Measurements from ENCODE around the gene RAPGEF4.

The RAPGEF4 gene

DNA sequence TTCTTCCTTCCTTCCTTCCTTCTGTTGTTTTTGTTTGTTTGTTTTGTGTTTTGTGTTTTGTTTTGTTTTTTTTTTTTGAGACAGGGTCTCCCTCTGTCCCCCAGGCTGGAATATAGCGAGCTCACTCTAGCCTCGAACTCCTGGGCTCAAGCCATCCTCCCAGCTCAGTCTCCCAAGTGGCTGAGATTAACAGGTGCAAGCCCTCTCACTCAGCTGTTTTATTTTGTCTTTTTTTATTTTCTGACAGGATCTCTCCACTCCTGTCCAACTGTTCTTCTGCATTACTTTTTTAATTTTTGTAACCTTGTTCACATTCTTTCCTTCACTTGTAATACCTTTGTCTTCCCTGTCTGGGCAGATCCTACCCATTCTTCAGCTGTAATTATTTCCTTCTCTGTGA, 363.6 kb downstream of the RAPGEF4 start:
- no peak for DNase-seq (ENCODE audit: low read depth)
- TF ChIP-seq, protein P1, sequence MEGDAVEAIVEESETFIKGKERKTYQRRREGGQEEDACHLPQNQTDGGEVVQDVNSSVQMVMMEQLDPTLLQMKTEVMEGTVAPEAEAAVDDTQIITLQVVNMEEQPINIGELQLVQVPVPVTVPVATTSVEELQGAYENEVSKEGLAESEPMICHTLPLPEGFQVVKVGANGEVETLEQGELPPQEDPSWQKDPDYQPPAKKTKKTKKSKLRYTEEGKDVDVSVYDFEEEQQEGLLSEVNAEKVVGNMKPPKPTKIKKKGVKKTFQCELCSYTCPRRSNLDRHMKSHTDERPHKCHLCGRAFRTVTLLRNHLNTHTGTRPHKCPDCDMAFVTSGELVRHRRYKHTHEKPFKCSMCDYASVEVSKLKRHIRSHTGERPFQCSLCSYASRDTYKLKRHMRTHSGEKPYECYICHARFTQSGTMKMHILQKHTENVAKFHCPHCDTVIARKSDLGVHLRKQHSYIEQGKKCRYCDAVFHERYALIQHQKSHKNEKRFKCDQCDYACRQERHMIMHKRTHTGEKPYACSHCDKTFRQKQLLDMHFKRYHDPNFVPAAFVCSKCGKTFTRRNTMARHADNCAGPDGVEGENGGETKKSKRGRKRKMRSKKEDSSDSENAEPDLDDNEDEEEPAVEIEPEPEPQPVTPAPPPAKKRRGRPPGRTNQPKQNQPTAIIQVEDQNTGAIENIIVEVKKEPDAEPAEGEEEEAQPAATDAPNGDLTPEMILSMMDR (IDR thresholded peaks at IDR 0.05; ENCODE audit: insufficient read depth, low read depth, low read length, missing control alignments): no peak
- H3K4me3 ChIP-seq (ENCODE audit: low read length): no peak overlapping the region

DNA sequence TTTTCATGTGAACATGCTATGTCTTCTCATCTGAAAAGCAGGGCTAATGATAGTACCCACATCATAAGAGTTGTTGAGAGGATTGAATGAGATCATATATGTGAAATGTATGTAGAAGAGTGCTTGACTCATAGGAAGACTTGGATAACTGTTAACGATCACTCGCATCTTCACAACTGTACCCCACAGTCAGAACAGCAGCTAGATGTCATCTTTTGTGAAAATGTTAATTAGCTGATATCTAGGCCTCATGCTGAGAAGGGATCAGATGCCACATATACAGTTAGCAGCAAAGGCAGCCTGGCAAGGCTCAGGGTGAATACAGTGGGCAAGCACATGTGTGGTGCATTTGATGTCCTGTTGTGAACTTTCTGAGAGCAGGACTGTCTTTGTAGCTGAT, 364.2 kb downstream of the RAPGEF4 start:
- TF ChIP-seq, protein P1 (IDR thresholded peaks at IDR 0.05; ENCODE audit: insufficient read depth, low read depth, low read length, missing control alignments): no peak
- H3K4me3 ChIP-seq (ENCODE audit: low read length): no peak overlapping the region
- DNase-seq (ENCODE audit: low read depth): no peak

DNA sequence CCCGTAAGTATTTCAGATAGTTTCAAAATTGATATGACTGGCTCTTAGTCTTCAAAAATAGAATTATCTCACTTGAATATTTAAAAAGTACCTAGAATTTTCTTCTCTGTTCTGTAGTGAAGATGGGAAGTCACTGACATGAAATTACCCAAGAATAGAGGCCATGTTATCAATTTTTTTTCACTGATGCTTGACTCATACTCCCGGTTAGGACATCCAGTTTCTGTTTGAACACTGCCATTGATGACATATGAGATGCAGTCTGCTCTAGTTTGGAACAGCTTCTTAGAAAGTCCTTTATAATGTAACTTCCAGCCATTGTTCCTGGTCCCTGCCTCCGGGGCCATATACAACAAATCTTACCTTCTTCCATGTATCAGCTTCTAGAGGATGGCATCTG, 366.0 kb downstream of the RAPGEF4 start:
- TF ChIP-seq, protein P1 (IDR thresholded peaks at IDR 0.05; ENCODE audit: insufficient read depth, low read depth, low read length, missing control alignments): no peak
- peak; percentile 90 for DNase-seq (ENCODE audit: low read depth)

More for the DNA sequence above, 366.0 kb downstream of the RAPGEF4 start:
- no peak overlapping the region for H3K4me3 ChIP-seq (ENCODE audit: low read length)

Measured in epithelial cell of esophagus (primary cell).